OCI-LY7 (cell line): ENCODE results near the gene OTUD6A. TPM values are rescaled to one million over a fixed set of nuclear protein-coding genes. Genes with fewer than 3 reads are reported as not detected.

Experiments
- BruUV-seq: library from RNA; stranded (reverse); fragments of 400-500 nt; replicated peaks from 2 replicates; lab custom pipeline; 2021; lab: Mats Ljungman, UMichigan
- CTCF ChIA-PET: fragments of 300-600 bp; sonication (Branson Sonifier 250); formaldehyde crosslinking; loops from one replicate; lab custom pipeline; 2022; ENCODE audit warnings: antibody characterized with exemption; ENCODE audit not compliant: unreplicated experiment; lab: Charles Lee
- POLR2A ChIA-PET: fragments of 300-600 bp; sonication (Branson Sonifier 250); formaldehyde crosslinking; loops from one replicate; lab custom pipeline; 2022; ENCODE audit warnings: antibody characterized with exemption; lab: Charles Lee
- DNase-seq: peaks from one replicate; pipeline ENCODE4 v3.0.0-alpha.2; 2015; ENCODE audit warnings: low spot score
- H2AFZ ChIP-seq: fragments of 200-600 bp; sonication (generic), shearing (Covaris generic); 2 replicates; pipeline ENCODE4 v1.6.1; 2014; ENCODE audit warnings: mild to moderate bottlenecking, antibody characterized with exemption, low read length, moderate library complexity
- H3K27ac ChIP-seq: fragments of 200-600 bp; sonication (generic); 2 replicates; pipeline ENCODE4 v1.5.1; 2014; ENCODE audit warnings: mixed run types, low read depth, mild to moderate bottlenecking, moderate library complexity, low read length, inconsistent platforms; ENCODE audit not compliant: poor library complexity, severe bottlenecking
- H3K36me3 ChIP-seq: fragments of 200-600 bp; sonication (generic); 2 replicates; pipeline ENCODE4 v1.6.1; 2014; ENCODE audit warnings: mild to moderate bottlenecking, antibody characterized with exemption, low read length, moderate library complexity, mixed read lengths; ENCODE audit not compliant: insufficient read depth
- H3K4me1 ChIP-seq: fragments of 200-600 bp; sonication (generic); 2 replicates; pipeline ENCODE4 v1.5.1; 2014; ENCODE audit warnings: mild to moderate bottlenecking, low read length; ENCODE audit not compliant: insufficient read depth, poor library complexity, severe bottlenecking
- H3K4me2 ChIP-seq: fragments of 200-600 bp; sonication (generic); 2 replicates; pipeline ENCODE4 v1.6.1; 2014; ENCODE audit warnings: mild to moderate bottlenecking, low read length
- H3K4me3 ChIP-seq: fragments of 200-600 bp; sonication (generic); 2 replicates; pipeline ENCODE4 v1.5.1; 2014; ENCODE audit warnings: mild to moderate bottlenecking, low read depth, low read length; ENCODE audit not compliant: poor library complexity, severe bottlenecking
- H3K79me2 ChIP-seq: fragments of 200-600 bp; sonication (generic); 2 replicates; pipeline ENCODE4 v1.6.1; 2016; ENCODE audit warnings: low read depth, mild to moderate bottlenecking, low read length, moderate library complexity, mixed read lengths; ENCODE audit not compliant: insufficient read depth
- H3K9me2 ChIP-seq: fragments of 200-600 bp; sonication (generic); 2 replicates; pipeline ENCODE4 v1.6.1; 2016; ENCODE audit warnings: mild to moderate bottlenecking, low read length, mixed read lengths; ENCODE audit not compliant: insufficient read depth
- H3K9me3 ChIP-seq: fragments of 200-600 bp; sonication (generic); 2 replicates; pipeline ENCODE4 v1.6.1; 2014; ENCODE audit warnings: mild to moderate bottlenecking, mixed run types, low read length, mixed read lengths
- H4K20me1 ChIP-seq: fragments of 200-600 bp; sonication (generic); 2 replicates; pipeline ENCODE4 v1.6.1; 2014; ENCODE audit warnings: mild to moderate bottlenecking, antibody characterized with exemption, low read length, moderate library complexity, mixed read lengths; ENCODE audit not compliant: insufficient read depth
- CTCF ChIP-seq: fragments of 200-600 bp; sonication (generic); conservative IDR thresholded peaks from 2 replicates; pipeline ENCODE4 v1.5.1; 2014; ENCODE audit warnings: mild to moderate bottlenecking, antibody characterized with exemption, low read length, moderate library complexity, mixed read lengths
- EZH2phosphoT487 ChIP-seq: fragments of 200-600 bp; sonication (generic); IDR thresholded peaks from 2 replicates; pipeline ENCODE4 v1.6.1; 2018; ENCODE audit warnings: low read depth, borderline replicate concordance, mild to moderate bottlenecking, mixed run types, antibody characterized with exemption, low read length, moderate library complexity, mixed read lengths
- intact Hi-C: fragments of 100-400 bp; cut with micrococcal nuclease; formaldehyde crosslinking; loops from one replicate; pipeline ENCODE4 v1.10.0; 2022; ENCODE audit not compliant: unreplicated experiment
- total RNA-seq, 2 experiments: library from RNA; depleted of rRNA in 1 of 2; stranded (reverse); fragments of >200 nt in 1 of 2; shearing (Covaris generic) in 1 of 2; gene quantifications; 2 replicates each; pipeline ENCODE4 v1.2.3, GENCODE V29; 2014 to 2022

The OTUD6A gene
- total RNA-seq, 2 experiments from 2014 or later: not detected

- Histone ChIP-seq H4K20me1 (no peaks in the 10 kb centered on the region), H3K4me1 (no peaks in the 10 kb centered on the region), H3K4me3 (no peak overlapping the region), H3K9me2 (no peaks in the 10 kb centered on the region), H2AFZ (no peak overlapping the region), H3K36me3 (no peaks in the 10 kb centered on the region), H3K79me2 (no peaks in the 10 kb centered on the region), H3K27ac (no peak overlapping the region), H3K4me2 (no peak overlapping the region), H3K9me3 (no peaks in the 10 kb centered on the region)
- TF ChIP-seq CTCF (no peak), EZH2phosphoT487 (no peak)
- CTCF ChIA-PET: no interaction called here
- intact Hi-C loops: no loop called here
- no peak for DNase-seq
- POLR2A ChIA-PET: interaction anchor here (0.6 kb wide), 1 partner anchor 20 kb away, joined by 3 read pairs; no protein-coding TSS in a partner anchor
- BruUV-seq: no TSS peak
Observed at GRCh38 chrX:70088751-70089150, 26.5 kb downstream of the OTUD6A start.

GRCh38 chrX:70089604-70090297 lies 27.5 kb downstream of the OTUD6A start:
- no TSS peak for BruUV-seq
- CTCF ChIA-PET: no interaction called here

More at GRCh38 chrX:70089604-70090297, 27.5 kb downstream of the OTUD6A start:
- Histone ChIP-seq H3K79me2 (no peaks in the 10 kb centered on the region), H3K9me2 (no peaks in the 10 kb centered on the region), H2AFZ (no peak overlapping the region), H3K4me2 (no peak overlapping the region), H4K20me1 (no peaks in the 10 kb centered on the region), H3K4me3 (no peak overlapping the region), H3K4me1 (no peaks in the 10 kb centered on the region), H3K9me3 (no peaks in the 10 kb centered on the region), H3K27ac (no peak overlapping the region), H3K36me3 (no peaks in the 10 kb centered on the region)
- POLR2A ChIA-PET: no interaction called here
- TF ChIP-seq CTCF (no peak), EZH2phosphoT487 (no peak)
- intact Hi-C loops: loop anchor here (10.0 kb wide), 1 partner anchor 665 kb away; no protein-coding TSS in a partner anchor
- DNase-seq: no peak
